Thyroid gland (tissue), 4 donors: ENCODE results near the gene FAM3A. TPM values are rescaled to one million over a fixed set of nuclear protein-coding genes. Genes with fewer than 3 reads are reported as not detected.
A peak's percentile ranks its signal among the peaks of the same experiment; 100 is the strongest.

Source experiments
- DNase-seq, 2 donors: peaks; one replicate each; pipeline ENCODE4 v3.0.0-alpha.2; 2019
- H3K27ac ChIP-seq, 3 donors: fragments of 200-600 bp; sonication (generic); 1 replicate in 2 of 3; 2 replicates in 1 of 3; pipeline ENCODE4 v1.5.1; 2016 to 2019; ENCODE audit warnings: mild to moderate bottlenecking in 1 of 3, moderate library complexity in 1 of 3
- H3K27me3 ChIP-seq: fragments of 200-600 bp; sonication (generic); one replicate; pipeline ENCODE4 v1.5.1; 2019
- H3K36me3 ChIP-seq, 2 donors: fragments of 200-600 bp; sonication (generic); one replicate each; pipeline ENCODE4 v1.5.1; 2016 to 2019
- H3K4me1 ChIP-seq, 2 donors: fragments of 200-600 bp; sonication (generic); one replicate each; pipeline ENCODE4 v1.5.1; 2017 to 2019
- H3K4me3 ChIP-seq, 3 donors: fragments of 200-600 bp; sonication (generic); replicated peaks in 1 of 3; 1 replicate in 2 of 3; 2 replicates in 1 of 3; pipeline ENCODE4 v1.5.1; 2016; ENCODE audit warnings: mild to moderate bottlenecking in 1 of 3
- H3K9me3 ChIP-seq: fragments of 200-600 bp; sonication (generic); one replicate; pipeline ENCODE4 v1.5.1; 2017
- POLR2A ChIP-seq, 2 donors: fragments of 450-650 bp; IDR thresholded peaks; one replicate each; pipeline ENCODE4 v1.6.1; 2017; ENCODE audit warnings: antibody characterized with exemption in 2 of 2, mild to moderate bottlenecking in 2 of 2, moderate library complexity in 1 of 2
- WGBS, 2 donors: methylation state at CpG; one replicate each; pipeline ENCODE4 v1.1.5; 2017; 5-methylcytosine and 5-hydroxymethylcytosine counted together
- intact Hi-C: fragments of 100-400 bp; cut with DNase I; formaldehyde crosslinking; loops from one replicate; pipeline ENCODE4 v1.15.1; 2023
- total RNA-seq, 4 donors: library from RNA; depleted of rRNA; stranded (reverse); fragments of >200 nt; gene quantifications; one replicate each; pipeline ENCODE4 v1.2.3, GENCODE V29; 2016
- TF ChIP-seq, protein P1 (sequence below), 6 experiments: fragments of 200-600 bp in 3 of 6; fragments of 450-650 bp in 3 of 6; sonication (generic) in 3 of 6; IDR thresholded peaks; one replicate each; pipeline ENCODE4 v1.5.1; 2016 to 2019; ENCODE audit warnings: antibody characterized with exemption in 6 of 6, mild to moderate bottlenecking in 2 of 6, inconsistent platforms in 1 of 6, moderate library complexity in 1 of 6

FAM3A gene
- total RNA-seq, 4 donors from 2014 or later = 56.3 to 67.7 (median 65.3) TPM

DNA sequence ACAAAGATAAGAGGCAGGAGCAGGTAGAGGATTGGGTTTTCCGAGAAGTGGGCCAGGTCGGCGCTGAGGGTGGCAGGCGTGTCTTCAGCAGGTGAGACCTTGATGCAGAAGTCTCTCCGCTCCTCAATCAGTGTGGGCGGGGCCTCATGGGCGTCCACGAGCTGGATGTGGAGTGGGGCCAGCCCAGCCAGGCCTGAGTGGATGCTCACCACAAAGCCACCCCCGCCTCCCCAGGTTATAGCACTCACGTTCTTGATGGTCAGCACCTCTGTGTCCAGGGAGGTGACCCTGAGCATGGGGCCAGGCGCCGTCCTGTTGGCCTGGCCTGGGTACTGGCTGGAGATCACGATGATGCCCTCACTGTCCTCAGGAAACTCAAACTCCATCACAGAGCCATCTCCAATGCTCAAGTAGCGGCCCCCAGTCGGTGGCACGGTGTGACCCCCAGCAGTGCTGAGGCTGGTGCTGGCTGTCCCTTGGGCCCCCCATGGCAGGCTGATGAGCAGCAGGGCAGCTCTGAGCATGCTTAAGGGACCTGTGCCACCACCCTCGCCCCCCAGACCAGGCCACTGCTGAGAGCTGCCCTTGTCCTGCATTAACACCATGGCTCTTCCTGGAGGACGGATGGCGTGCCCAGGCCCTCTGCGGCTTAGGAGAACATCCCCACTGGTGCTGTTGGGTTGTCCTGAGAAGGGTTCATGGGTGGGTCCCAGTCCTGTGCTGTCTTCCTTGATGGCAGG is 27.5 kb downstream of the FAM3A start:
- Histone ChIP-seq H3K36me3 (no peaks in the 10 kb centered on the region), H3K4me1 (peaks cover 0 to 13% of the 10 kb centered on the region in 2 donors), H3K27ac (no peak overlapping the region), H3K9me3 (no peaks in the 10 kb centered on the region), H3K27me3 (no peaks in the 10 kb centered on the region), H3K4me3 (no peak overlapping the region)
- intact Hi-C loops = loop anchor here (5.0 kb wide), 1 partner anchor 51 kb away; the partner anchor contains the start of gene GDI1
- DNase-seq = no peak
- TF ChIP-seq POLR2A (IDR thresholded peaks at IDR 0.05) = no peak
- TF ChIP-seq, protein P1, sequence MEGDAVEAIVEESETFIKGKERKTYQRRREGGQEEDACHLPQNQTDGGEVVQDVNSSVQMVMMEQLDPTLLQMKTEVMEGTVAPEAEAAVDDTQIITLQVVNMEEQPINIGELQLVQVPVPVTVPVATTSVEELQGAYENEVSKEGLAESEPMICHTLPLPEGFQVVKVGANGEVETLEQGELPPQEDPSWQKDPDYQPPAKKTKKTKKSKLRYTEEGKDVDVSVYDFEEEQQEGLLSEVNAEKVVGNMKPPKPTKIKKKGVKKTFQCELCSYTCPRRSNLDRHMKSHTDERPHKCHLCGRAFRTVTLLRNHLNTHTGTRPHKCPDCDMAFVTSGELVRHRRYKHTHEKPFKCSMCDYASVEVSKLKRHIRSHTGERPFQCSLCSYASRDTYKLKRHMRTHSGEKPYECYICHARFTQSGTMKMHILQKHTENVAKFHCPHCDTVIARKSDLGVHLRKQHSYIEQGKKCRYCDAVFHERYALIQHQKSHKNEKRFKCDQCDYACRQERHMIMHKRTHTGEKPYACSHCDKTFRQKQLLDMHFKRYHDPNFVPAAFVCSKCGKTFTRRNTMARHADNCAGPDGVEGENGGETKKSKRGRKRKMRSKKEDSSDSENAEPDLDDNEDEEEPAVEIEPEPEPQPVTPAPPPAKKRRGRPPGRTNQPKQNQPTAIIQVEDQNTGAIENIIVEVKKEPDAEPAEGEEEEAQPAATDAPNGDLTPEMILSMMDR (IDR thresholded peaks at IDR 0.05) = no peak
- WGBS, 2 donors = no CpG with 5 or more reads among the region's 20 CpGs

DNA sequence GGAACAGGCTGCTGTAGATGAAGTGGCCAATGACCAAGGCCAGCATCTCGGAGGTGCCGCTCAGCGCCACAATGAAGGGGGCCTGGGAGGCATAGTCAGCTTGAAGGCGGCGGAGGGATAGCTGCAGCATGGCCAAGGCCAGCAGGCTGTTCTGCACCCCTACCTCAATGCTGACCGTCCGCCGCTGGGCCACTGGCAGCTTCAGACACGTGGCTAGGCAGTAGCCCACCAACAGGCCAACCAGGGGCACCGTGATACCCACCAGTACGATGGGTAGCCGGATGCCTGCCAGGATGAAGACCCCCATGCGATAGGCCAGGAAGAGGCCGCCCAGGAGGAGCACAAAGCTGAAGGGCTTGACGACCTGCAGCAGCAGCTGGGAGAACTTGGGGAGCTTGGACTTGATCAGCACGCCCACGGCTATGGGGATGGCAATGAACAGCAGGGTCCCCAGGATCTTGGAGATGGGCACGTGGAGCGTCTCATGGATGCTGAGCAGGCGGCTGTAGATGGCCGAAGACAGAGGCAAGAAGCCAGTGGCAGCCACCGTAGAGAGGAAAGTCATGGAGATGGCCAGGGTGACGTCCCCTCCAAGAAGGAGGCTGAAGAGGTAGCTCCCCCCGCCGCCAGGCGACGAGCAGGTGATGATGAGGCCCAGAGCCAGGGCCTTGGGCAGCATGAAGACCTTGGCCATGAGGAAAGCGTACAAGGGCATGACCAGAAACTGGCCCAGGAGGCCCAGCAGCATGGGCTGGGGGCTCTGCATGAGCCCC is 28.3 kb downstream of the FAM3A start:
- intact Hi-C loops = loop anchor here (5.0 kb wide), 1 partner anchor 50 kb away; the partner anchor contains the start of gene GDI1
- no peaks in the 10 kb centered on the region for H3K9me3 ChIP-seq
- H3K4me3 ChIP-seq = no peak overlapping the region
- DNase-seq = no peak
- no peaks in the 10 kb centered on the region for H3K27me3 ChIP-seq
- TF ChIP-seq POLR2A (IDR thresholded peaks at IDR 0.05) = no peak
- TF ChIP-seq, protein P1 (IDR thresholded peaks at IDR 0.05) = no peak
- H3K4me1 ChIP-seq = peaks cover 0 to 13% of the 10 kb centered on the region in 2 donors
- WGBS, 2 donors = 93 to 95% methylated on average over 15 to 16 of the region's 28 CpGs
- H3K36me3 ChIP-seq = no peaks in the 10 kb centered on the region
- H3K27ac ChIP-seq = peak overlapping the region in 2 of 3 donors; percentile 51 to 79

DNA sequence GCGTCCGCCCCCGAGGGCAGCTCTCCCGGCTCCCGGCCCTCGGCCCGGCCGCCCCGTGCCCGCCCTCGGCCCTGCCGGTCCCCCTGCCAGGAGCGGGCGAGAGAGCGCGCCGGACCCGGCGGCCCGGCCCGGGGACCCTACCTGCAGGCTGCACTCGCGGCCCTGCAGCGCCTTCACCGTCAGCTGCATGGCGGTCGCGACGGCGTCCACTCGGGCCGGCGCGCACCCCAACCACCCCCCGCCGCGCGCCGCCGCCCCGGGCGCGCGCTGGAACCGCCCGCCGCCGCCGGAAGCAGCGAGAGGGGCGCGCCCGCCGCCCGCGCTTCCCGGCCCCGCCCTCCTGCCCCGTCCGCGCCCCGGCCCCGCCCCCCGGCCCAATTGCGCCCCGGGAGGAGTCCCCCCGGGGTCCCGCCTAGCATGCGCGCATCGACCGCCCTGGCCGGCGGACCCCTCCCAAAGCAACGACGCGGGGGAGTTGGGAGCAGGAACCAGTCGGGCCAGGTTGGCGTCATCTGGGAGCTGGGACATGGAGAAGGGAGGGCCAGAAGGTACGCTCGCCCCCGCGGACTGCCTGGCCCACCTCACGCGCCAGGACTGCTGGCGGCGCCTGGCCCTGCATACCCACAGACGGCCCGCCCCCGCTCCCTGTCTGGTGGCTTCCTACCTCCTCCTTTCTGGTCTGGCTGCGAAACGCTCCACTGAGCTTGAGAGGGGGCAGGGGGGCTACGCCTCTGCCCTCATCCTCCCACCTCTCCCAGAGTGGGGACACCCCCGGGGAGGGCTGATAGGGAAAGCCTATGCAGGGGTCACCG is 29.4 kb downstream of the FAM3A start, which contains the start of gene UBL4A:
Gene UBL4A, minus strand, starts transcription at position 220 of the 812 bp plus-strand sequence. Its CDS starts 31 bp downstream, at position 189.
- peak within 1 kb of the TSS in 2 of 3 donors; percentile 17 to 51 for H3K4me3 ChIP-seq
- H3K36me3 ChIP-seq = no peaks in the 10 kb centered on the region
- intact Hi-C loops = loop anchor here (5.0 kb wide), 1 partner anchor 49 kb away; the partner anchor contains the start of gene GDI1
- DNase-seq = peak; percentile 81 to 92
- 0 to 14% methylated on average over 1 of the region's 95 CpGs for WGBS, 2 donors
- peak within 1 kb of the TSS; percentile 51 to 79 (median 68) for H3K27ac ChIP-seq
- H3K27me3 ChIP-seq = no peaks in the 10 kb centered on the region
- H3K9me3 ChIP-seq = no peaks in the 10 kb centered on the region
- TF ChIP-seq, protein P1 (IDR thresholded peaks at IDR 0.05) = no peak
- peak in 1 of 2 donors; percentile 67 for TF ChIP-seq POLR2A (IDR thresholded peaks at IDR 0.05)
- H3K4me1 ChIP-seq = peaks cover 0 to 13% of the 10 kb centered on the region in 2 donors

DNA sequence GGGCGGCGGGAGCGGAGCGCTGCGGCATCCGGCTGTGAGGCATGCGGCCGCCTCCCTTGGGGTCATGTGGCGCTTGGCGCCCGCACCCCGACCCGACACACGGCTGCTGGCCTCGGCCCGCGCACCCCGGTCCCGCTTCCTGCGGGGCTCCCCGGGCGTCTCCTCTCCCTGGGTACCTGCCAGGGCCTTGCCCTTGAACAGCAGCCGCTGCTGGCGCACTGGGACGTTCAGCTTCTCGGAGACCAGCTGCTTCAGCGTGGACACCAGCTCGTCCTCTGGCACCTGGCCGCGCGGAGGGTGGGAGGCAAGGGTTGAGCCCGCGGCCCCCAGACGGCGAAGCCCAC is 30.0 kb downstream of the FAM3A start:
- H3K4me1 ChIP-seq = peaks cover 0 to 13% of the 10 kb centered on the region in 2 donors
- H3K27ac ChIP-seq = peak overlapping the region in 2 of 3 donors; percentile 49 to 71
- peak; percentile 34 to 46 for DNase-seq
- no peaks in the 10 kb centered on the region for H3K27me3 ChIP-seq
- H3K4me3 ChIP-seq = peak overlapping the region in 2 of 3 donors; percentile 17 to 51
- no peaks in the 10 kb centered on the region for H3K9me3 ChIP-seq
- TF ChIP-seq, protein P1 (IDR thresholded peaks at IDR 0.05) = no peak
- TF ChIP-seq POLR2A (IDR thresholded peaks at IDR 0.05) = no peak
- H3K36me3 ChIP-seq = no peaks in the 10 kb centered on the region
- no CpG with 5 or more reads among the region's 35 CpGs for WGBS, 2 donors
- intact Hi-C loops = loop anchor here (5.0 kb wide), 1 partner anchor 49 kb away; the partner anchor contains the start of gene GDI1
